Sciatic nerve (tissue), 2 donors: ENCODE measurements around the gene RRBP1. TPM values are rescaled to one million over a fixed set of nuclear protein-coding genes. Genes with fewer than 3 reads are reported as not detected.

Source experiments
- ATAC-seq: fragments of 200-7000 bp; cut with Tn5 transposase; one replicate; pipeline ENCODE4 v1.9.1; 2020; ENCODE audit warnings: mild to moderate bottlenecking, moderate library complexity
- DNase-seq: peaks from one replicate; pipeline ENCODE4 v3.0.0-alpha.2; 2020; ENCODE audit warnings: low spot score
- intact Hi-C: fragments of 100-400 bp; cut with DNase I; formaldehyde crosslinking; loops from one replicate; pipeline ENCODE4 v1.14.2; 2022
- total RNA-seq: library from RNA; stranded (reverse); fragmentation: NEBNext Ultra II Directional; extraction: Animal tissue kit (Norgen Biotek cat#: 25700); gene quantifications from one replicate; pipeline ENCODE4 v1.2.1, GENCODE V29; 2021
- donor health status: DM: no; HTN: no; CAD: no.
- donor health status: DM: no; HTN: no; CAD: no.

RRBP1 gene
- total RNA-seq, 1 donor from 2014 or later, result 163 TPM

GRCh38 chr20:17617212-17617867, 64.7 kb downstream of the RRBP1 start:
- DNase-seq (peak; percentile 82), ATAC-seq (peak; percentile 69)
- intact Hi-C loops, result loop anchor here (10.0 kb wide), 1 partner anchor 83 kb away; the partner anchor contains the start of gene BFSP1

GRCh38 chr20:17616480-17617211, 65.4 kb downstream of the RRBP1 start:
- intact Hi-C loops, result loop anchor here (10.0 kb wide), 1 partner anchor 82 kb away; the partner anchor contains the start of gene BFSP1
- ATAC-seq, result no peak
- peak; percentile 60 for DNase-seq

GRCh38 chr20:17615645-17616479, 66.2 kb downstream of the RRBP1 start:
- peak; percentile 77 for DNase-seq
- ATAC-seq, result peak; percentile 36
- intact Hi-C loops, result loop anchor here (10.0 kb wide), 1 partner anchor 81 kb away; the partner anchor contains the start of gene BFSP1

- peak; percentile 4 for ATAC-seq
- intact Hi-C loops, result loop anchor here (10.0 kb wide), 1 partner anchor 80 kb away; the partner anchor contains the start of gene BFSP1
- DNase-seq, result peak; percentile 66
Observed at GRCh38 chr20:17614812-17615644, 67.0 kb downstream of the RRBP1 start.

GRCh38 chr20:17614176-17614811, 67.7 kb downstream of the RRBP1 start:
- intact Hi-C loops, result loop anchor here (10.0 kb wide), 1 partner anchor 79 kb away; the partner anchor contains the start of gene BFSP1
- ATAC-seq (peak; percentile 62), DNase-seq (peak; percentile 86)

- intact Hi-C loops, result loop anchor here (10.0 kb wide), 1 partner anchor 79 kb away; the partner anchor contains the start of gene BFSP1
- ATAC-seq (no peak), DNase-seq (peak; percentile 66)
Observed at GRCh38 chr20:17613328-17614175, 68.5 kb downstream of the RRBP1 start.

- DNase-seq, result peak; percentile 56
- no peak for ATAC-seq
- intact Hi-C loops, result loop anchor here (10.0 kb wide), 1 partner anchor 78 kb away; the partner anchor contains the start of gene BFSP1
Observed at GRCh38 chr20:17612992-17613327, 69.1 kb downstream of the RRBP1 start.

- intact Hi-C loops, result loop anchor here (10.0 kb wide), 1 partner anchor 78 kb away; the partner anchor contains the start of gene BFSP1
- ATAC-seq, result peak; percentile 9
- no peak for DNase-seq
Observed at GRCh38 chr20:17612287-17612991, 69.6 kb downstream of the RRBP1 start.

GRCh38 chr20:17611540-17612286, 70.3 kb downstream of the RRBP1 start:
- intact Hi-C loops, result loop anchor here (10.0 kb wide), 1 partner anchor 77 kb away; the partner anchor contains the start of gene BFSP1
- DNase-seq (no peak), ATAC-seq (no peak)

GRCh38 chr20:17611290-17611539, 70.8 kb downstream of the RRBP1 start:
- ATAC-seq (peak; percentile 2), DNase-seq (no peak)
- intact Hi-C loops, result loop anchor here (10.0 kb wide), 1 partner anchor 76 kb away; the partner anchor contains the start of gene BFSP1

- intact Hi-C loops, result loop anchor here (10.0 kb wide), 1 partner anchor 76 kb away; the partner anchor contains the start of gene BFSP1
- DNase-seq, result no peak
- ATAC-seq, result peak; percentile 12
Observed at GRCh38 chr20:17610566-17611289, 71.3 kb downstream of the RRBP1 start.

GRCh38 chr20:17609811-17610377, 72.1 kb downstream of the RRBP1 start:
- intact Hi-C loops, result loop anchor here (10.0 kb wide), 1 partner anchor 75 kb away; the partner anchor contains the start of gene BFSP1
- no peak for DNase-seq
- no peak for ATAC-seq

GRCh38 chr20:17608701-17609497, 73.1 kb downstream of the RRBP1 start:
- intact Hi-C loops, result no loop called here
- no peak for DNase-seq
- ATAC-seq, result no peak

- no peak for ATAC-seq
- intact Hi-C loops, result no loop called here
Observed at GRCh38 chr20:17606001-17606400, 76.0 kb downstream of the RRBP1 start.

More at GRCh38 chr20:17606001-17606400, 76.0 kb downstream of the RRBP1 start:
- DNase-seq, result no peak
